GM18951 (cell line): ENCODE data around the gene SUSD4.

ENCODE experiments used
- POLR2A ChIP-seq: IDR thresholded peaks from 4 replicates; pipeline ENCODE4 v1.6.1; 2011; ENCODE audit warnings: mild to moderate bottlenecking; ENCODE audit not compliant: insufficient read length, insufficient read depth; ENCODE audit errors: extremely low read depth
- in situ Hi-C: fragments of 300-500 bp; cut with MboI; formaldehyde crosslinking; loops from one replicate; pipeline ENCODE4 v1.12.0; 2022; ENCODE audit warnings: low sequenced_read_pairs, mixed read lengths, inconsistent platforms; ENCODE audit not compliant: unreplicated experiment

Gene SUSD4

DNA sequence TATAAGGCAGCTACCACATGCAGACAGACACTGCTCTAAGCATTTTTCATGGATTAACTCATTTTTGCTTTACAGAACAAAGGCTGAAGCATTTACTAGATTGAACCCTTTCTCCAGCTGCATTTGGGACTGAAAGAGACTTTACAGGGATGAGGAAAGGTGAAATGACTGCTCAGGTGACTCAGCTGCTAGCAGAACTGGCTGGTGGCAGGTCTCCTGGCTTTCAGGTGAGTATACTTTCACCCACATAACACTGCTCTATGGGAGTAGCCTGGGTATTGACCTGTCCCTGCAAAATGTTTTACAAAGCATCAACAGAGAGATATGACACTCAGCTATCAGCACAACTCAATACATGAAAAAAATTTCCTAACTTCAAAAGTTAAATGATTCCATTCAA is 26.6 kb upstream of the SUSD4 start:
- no peak for TF ChIP-seq POLR2A
- in situ Hi-C loops: no loop called here

- in situ Hi-C loops: no loop called here
- TF ChIP-seq POLR2A: no peak
Observed at GRCh38 chr1:223386013-223386412, 22.0 kb upstream of the SUSD4 start.

- in situ Hi-C loops: no loop called here
- TF ChIP-seq POLR2A: no peak
Observed at GRCh38 chr1:223378754-223379153, 14.8 kb upstream of the SUSD4 start.

- TF ChIP-seq POLR2A: no peak
- in situ Hi-C loops: no loop called here
Observed at GRCh38 chr1:223374064-223374610, 10.2 kb upstream of the SUSD4 start.

DNA sequence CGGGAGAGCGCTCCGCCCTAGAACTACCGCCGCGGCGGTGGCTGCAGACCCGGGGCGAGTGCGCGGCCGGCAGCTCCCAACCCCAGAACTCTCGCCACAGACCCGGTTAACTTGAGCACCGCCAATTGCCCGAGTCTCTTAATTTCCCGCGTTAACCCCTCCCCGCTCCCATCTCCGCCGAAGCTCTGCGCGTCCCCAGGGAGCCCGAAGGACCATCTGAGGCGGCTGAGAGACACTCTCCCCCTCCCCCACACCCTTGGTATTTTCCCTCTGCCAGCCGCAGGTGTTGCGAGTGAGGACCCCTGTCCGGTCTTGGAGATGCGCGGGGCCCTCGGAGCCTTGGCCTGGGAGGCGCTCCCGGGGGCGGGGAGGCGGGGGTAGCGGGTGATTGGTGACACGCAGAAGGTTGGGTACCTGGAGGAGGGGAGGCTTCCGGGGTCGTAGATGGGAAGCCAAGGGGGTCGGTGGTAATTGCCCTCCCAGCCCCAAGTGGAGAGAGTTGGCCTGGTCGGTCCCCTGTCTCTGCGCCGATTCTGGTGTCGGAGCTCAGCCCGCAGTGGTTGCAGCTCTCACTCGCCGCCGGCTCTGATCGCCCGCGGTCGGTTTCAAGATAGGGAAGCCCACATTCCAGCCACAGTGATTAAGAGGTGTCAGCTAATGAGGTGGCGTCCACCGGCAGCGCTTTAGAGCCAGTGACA is 858 bp upstream of the SUSD4 start:
- in situ Hi-C loops: no loop called here
- no peak for TF ChIP-seq POLR2A

DNA sequence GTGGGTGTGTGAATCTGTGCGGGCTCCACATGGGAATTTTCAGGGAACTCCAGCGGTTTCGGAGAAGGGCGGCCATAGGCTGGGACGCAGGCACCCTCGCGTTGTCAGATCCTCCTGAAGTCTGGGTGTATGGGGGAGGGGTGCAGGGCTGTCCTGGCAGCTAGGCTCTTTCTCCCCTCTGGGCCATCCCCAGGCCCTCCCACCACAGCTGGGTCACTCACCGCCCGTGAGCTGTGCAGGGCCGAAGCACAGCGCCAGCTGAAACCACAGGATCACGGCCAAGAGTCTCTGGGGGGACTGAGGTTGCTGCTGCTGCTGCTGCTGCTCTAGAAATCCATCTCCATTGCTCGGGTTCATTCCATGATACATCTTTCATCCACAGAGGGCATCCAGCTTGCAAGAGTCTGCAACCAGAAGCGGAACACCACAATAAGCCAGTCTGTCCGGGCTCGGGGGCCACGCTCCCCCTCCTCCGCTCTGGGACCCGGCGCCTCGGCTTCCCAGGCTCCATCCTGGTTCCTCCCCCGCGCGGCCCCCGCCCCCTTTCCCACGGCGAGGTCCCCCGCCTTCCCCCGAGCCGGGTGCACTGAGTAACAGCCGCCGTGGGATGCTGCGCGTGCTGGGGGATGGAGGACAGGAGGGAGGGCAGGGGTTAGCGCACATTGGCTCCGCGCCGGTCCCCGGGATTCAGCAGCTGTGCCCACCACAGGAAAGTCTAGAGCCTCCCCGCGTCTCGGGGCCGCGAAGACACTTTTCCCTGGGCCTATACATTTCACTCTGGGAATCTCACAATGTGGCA is 720 bp downstream of the SUSD4 start:
- in situ Hi-C loops: no loop called here
- TF ChIP-seq POLR2A: no peak

GRCh38 chr1:223358826-223359225 is 5.2 kb downstream of the SUSD4 start:
- TF ChIP-seq POLR2A: no peak
- in situ Hi-C loops: no loop called here

DNA sequence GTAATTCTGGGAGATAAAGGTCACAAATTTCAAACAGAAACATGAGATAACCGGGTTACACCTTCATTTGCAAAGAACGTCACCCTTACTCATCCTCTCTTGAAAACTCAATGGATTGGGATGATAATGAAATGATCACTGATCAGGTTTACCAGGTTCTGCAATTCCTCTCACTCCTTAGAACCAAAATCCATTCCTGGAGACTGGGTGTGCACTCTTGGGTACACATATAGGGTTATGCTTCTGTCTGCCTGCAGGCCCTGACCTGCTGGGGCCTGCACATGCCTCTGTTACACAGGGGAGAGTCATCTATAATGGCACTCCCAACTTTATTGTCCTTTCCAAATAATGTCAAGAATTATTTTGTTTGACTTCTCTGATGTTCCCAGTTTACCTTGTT is 8.3 kb downstream of the SUSD4 start:
- in situ Hi-C loops: no loop called here

DNA sequence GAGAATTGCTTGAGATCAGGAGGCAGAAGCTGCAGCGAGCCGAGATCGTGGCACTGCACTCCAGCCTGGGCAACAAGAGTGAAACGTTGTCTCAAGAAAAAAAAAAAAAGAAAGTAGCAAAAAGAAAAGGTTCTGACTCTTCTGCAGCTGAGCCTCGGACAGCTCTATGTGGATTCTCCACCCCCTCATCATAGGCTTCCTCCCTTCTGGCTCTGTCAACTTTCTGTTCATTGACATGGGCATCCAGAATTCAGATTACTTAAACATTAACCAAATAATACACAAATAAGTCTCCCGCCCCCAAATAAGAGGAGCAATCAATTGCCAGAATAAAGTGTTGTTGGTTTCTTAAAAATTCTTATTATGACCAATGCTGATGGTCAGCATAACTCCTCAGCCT is 10.0 kb downstream of the SUSD4 start:
- in situ Hi-C loops: no loop called here
- no peak for TF ChIP-seq POLR2A

More for the DNA sequence above, 8.3 kb downstream of the SUSD4 start:
- TF ChIP-seq POLR2A: no peak

DNA sequence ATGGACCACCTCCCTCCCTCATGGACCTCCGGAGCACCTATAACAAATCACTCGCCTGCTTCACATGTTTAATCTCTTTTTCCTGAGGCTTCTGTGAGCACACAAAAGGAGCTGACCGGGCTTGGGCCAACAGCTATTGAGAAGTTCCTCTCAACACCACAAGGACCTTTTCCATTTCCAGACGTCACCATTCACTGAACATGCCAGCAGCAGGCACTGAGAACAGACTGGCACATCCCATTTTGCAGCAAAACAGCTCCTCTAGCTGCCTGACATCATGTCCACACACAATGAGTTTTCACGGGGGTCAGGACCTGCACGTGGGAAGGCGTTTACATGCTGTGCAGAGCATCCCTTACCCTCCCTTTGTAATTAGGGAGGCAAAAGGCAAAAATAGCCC is 11.0 kb downstream of the SUSD4 start:
- TF ChIP-seq POLR2A: no peak
- in situ Hi-C loops: no loop called here

DNA sequence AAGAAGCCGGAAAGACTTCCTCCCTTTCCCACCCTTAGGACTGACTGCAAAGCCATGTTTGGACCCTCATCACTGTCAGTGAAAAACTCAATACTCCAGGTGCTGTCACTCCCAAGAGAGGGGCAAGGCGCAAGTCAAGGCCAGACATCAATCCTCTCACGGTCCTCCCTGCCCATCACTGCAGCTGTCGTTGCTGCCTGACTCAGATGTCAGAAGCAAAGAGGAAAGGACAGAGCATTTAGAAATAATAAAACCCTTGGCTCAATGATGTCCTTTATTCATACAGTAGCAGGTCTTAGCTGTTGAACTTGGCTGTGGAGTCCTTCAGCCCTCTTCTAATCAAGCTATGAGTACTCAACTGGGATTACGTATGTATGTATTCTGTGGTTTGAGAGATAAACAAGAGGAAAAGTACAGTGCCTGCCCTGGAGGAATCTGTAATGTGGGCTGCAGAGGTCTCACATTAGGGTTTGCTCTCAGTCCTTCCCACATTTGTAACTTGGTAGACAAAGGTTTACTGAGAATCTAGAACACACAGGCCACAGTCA is 13.5 kb downstream of the SUSD4 start:
- in situ Hi-C loops: no loop called here
- TF ChIP-seq POLR2A: no peak

DNA sequence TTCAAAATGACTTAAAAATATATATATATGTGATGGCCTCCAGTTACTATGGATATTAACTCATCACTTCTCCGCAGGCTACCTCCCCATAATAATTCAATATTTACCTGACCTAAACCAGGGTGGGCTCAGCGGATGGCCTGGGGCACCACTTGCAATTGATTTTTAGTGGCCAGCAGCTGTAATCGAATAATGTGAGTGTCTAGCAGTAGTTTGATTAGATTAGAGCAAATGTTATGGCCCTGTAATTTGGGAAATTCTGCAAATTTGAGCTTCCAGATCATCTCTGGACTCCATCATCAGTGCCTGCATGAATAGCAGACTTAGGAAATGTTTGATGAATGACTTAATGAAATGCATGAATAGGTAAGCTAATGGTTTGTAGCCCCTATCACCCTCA is 14.7 kb downstream of the SUSD4 start:
- in situ Hi-C loops: no loop called here

GRCh38 chr1:223348439-223348838 is 15.5 kb downstream of the SUSD4 start:
- no peak for TF ChIP-seq POLR2A
- in situ Hi-C loops: no loop called here

More for the DNA sequence above, 14.7 kb downstream of the SUSD4 start:
- TF ChIP-seq POLR2A: no peak
